Skeletal muscle satellite cell (primary cell): Measurements from ENCODE around the gene PDIA5.

Experiments used
- H3K27me3 ChIP-seq: 2 replicates; pipeline ENCODE4 v1.7.0; 2013; ENCODE audit warnings: low read length; ENCODE audit not compliant: control insufficient read depth, insufficient read depth
- H3K36me3 ChIP-seq: 2 replicates; pipeline ENCODE4 v1.7.0; 2013; ENCODE audit warnings: mild to moderate bottlenecking, control low read depth, low read length; ENCODE audit not compliant: insufficient read depth
- H3K4me1 ChIP-seq: 2 replicates; pipeline ENCODE4 v1.7.0; 2013; ENCODE audit warnings: low read length; ENCODE audit not compliant: control insufficient read depth, insufficient read depth
- H3K4me2 ChIP-seq: 2 replicates; pipeline ENCODE4 v1.7.0; 2013; ENCODE audit warnings: mild to moderate bottlenecking, low read length
- H3K4me3 ChIP-seq: 2 replicates; pipeline ENCODE4 v1.7.0; 2013; ENCODE audit warnings: low read length
- H3K9ac ChIP-seq: 2 replicates; pipeline ENCODE4 v1.7.0; 2013; ENCODE audit warnings: mild to moderate bottlenecking, low read depth, low read length, moderate library complexity
- H3K9me3 ChIP-seq: replicated peaks from 2 replicates; pipeline ENCODE4 v1.7.0; 2013; ENCODE audit warnings: mild to moderate bottlenecking, control low read depth, low read length

PDIA5 gene

GRCh38 chr3:123155471-123156011, 88.7 kb downstream of the PDIA5 start:
- Histone ChIP-seq H3K36me3 (peaks cover 42% of the 10 kb centered on the region), H3K4me3 (no peak overlapping the region)

DNA sequence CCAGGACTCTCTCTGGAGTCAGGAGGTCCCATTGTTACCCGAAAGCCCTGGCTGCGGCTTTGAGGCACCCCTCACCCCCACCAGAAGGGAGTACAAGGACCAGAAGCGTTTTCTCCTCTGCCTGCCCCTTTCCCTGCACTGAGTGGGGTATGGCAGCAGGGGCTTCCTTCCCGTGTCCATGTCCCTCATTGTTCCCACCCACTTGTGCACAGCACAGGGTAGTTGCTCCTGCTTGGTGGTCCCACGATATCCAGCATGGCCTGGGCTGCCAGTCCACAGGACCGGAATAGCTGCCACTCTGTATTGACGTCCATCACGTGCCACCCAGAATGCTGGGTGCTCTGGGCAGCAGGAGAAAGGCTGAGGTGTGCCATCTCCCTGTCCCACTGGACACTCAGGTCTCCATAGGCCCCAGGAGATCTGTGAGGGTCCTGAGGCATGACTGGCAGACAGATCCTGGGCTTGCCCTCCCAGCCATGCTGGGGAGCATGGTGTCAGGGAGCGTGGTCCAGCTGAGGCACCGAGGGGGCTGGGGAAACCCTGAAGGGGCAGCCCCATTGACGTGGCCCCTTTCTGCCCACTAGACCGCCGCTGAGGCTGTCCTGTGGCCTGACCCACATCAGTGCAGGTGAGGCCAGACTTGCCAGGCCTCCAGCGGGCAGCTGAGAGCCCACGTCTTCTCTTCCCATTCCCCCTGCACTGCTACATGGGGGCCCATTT, 89.6 kb downstream of the PDIA5 start:
- H3K4me3 ChIP-seq: no peak overlapping the region
- H3K4me2 ChIP-seq: no peak overlapping the region
- no peak overlapping the region for H3K9ac ChIP-seq

More at GRCh38 chr3:123155471-123156011, 88.7 kb downstream of the PDIA5 start:
- Histone ChIP-seq H3K4me1 (no peaks in the 10 kb centered on the region), H3K4me2 (no peak overlapping the region), H3K9ac (no peak overlapping the region), H3K27me3 (no peaks in the 10 kb centered on the region), H3K9me3 (no peaks in the 10 kb centered on the region)

GRCh38 chr3:123157209-123157597, 90.4 kb downstream of the PDIA5 start:
- Histone ChIP-seq H3K4me2 (no peak overlapping the region), H3K36me3 (peaks cover 49% of the 10 kb centered on the region), H3K9me3 (no peaks in the 10 kb centered on the region), H3K4me3 (no peak overlapping the region), H3K9ac (no peak overlapping the region), H3K4me1 (no peaks in the 10 kb centered on the region), H3K27me3 (no peaks in the 10 kb centered on the region)

More for the DNA sequence above, 89.6 kb downstream of the PDIA5 start:
- no peaks in the 10 kb centered on the region for H3K4me1 ChIP-seq
- H3K27me3 ChIP-seq: no peaks in the 10 kb centered on the region
- H3K36me3 ChIP-seq: peaks cover 42% of the 10 kb centered on the region
- no peaks in the 10 kb centered on the region for H3K9me3 ChIP-seq

- Histone ChIP-seq H3K9me3 (no peaks in the 10 kb centered on the region), H3K4me1 (no peaks in the 10 kb centered on the region), H3K36me3 (peaks cover 52% of the 10 kb centered on the region), H3K27me3 (no peaks in the 10 kb centered on the region), H3K9ac (no peak overlapping the region), H3K4me2 (no peak overlapping the region), H3K4me3 (no peak overlapping the region)
These were observed 90.9 kb downstream of the PDIA5 start for GRCh38 chr3:123157598-123158287.

- no peak overlapping the region for H3K4me3 ChIP-seq
- no peaks in the 10 kb centered on the region for H3K27me3 ChIP-seq
- H3K36me3 ChIP-seq: peaks cover 53% of the 10 kb centered on the region
- H3K9ac ChIP-seq: no peak overlapping the region
- H3K4me1 ChIP-seq: no peaks in the 10 kb centered on the region
- no peaks in the 10 kb centered on the region for H3K9me3 ChIP-seq
- no peak overlapping the region for H3K4me2 ChIP-seq
These were observed 91.5 kb downstream of the PDIA5 start for GRCh38 chr3:123158330-123158729.

GRCh38 chr3:123158899-123159390, 92.1 kb downstream of the PDIA5 start:
- H3K4me3 ChIP-seq: no peak overlapping the region
- no peak overlapping the region for H3K9ac ChIP-seq
- H3K4me1 ChIP-seq: no peaks in the 10 kb centered on the region
- H3K4me2 ChIP-seq: no peak overlapping the region
- no peaks in the 10 kb centered on the region for H3K9me3 ChIP-seq
- no peaks in the 10 kb centered on the region for H3K27me3 ChIP-seq
- peaks cover 56% of the 10 kb centered on the region for H3K36me3 ChIP-seq

- no peak overlapping the region for H3K9ac ChIP-seq
- no peak overlapping the region for H3K4me2 ChIP-seq
- H3K4me1 ChIP-seq: no peaks in the 10 kb centered on the region
- peaks cover 60% of the 10 kb centered on the region for H3K36me3 ChIP-seq
- H3K9me3 ChIP-seq: no peaks in the 10 kb centered on the region
- H3K4me3 ChIP-seq: no peak overlapping the region
- H3K27me3 ChIP-seq: no peaks in the 10 kb centered on the region
These were observed 93.3 kb downstream of the PDIA5 start for GRCh38 chr3:123159926-123160635.

DNA sequence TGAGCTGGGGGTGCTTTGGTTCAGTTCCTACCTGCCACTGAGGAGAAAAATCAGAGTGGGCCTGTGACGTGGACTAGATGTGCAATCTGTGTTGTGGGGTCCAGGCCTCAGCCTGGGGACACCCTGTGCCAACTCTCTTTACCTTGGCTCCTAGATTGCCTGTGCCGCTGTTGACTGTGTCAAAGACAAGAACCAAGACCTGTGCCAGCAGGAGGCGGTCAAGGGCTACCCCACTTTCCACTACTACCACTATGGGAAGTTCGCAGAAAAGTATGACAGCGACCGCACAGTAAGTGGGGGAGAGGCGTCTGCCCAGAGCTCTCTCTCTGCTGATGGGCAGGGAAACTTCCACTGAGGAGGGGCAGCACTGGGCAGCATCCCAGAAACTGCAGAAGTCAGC, 94.3 kb downstream of the PDIA5 start:
- H3K4me2 ChIP-seq: no peak overlapping the region
- peaks cover 56% of the 10 kb centered on the region for H3K36me3 ChIP-seq

DNA sequence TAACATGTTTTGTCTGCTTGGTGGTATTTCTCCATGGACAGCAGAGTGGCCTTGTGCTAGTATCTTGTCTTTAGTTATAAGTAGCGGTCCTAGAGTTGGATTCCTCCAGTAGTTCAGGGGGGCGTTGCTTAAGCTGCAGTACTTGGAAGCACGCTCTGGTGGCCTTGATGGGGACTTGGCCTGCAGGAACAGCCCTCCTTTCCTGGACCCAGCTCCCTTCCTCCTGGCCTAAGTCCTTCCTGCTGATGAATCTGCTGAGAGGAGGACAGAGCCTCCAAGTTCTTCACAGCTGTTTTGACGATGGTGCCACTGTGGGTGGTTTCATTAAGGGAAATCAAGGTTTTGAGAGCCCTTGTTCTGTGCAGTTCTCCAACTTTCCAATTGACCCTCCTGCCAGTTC, 96.3 kb downstream of the PDIA5 start:
- H3K9ac ChIP-seq: no peak overlapping the region
- H3K27me3 ChIP-seq: no peaks in the 10 kb centered on the region
- H3K4me3 ChIP-seq: no peak overlapping the region
- no peak overlapping the region for H3K4me2 ChIP-seq
- H3K36me3 ChIP-seq: peaks cover 60% of the 10 kb centered on the region
- H3K9me3 ChIP-seq: no peaks in the 10 kb centered on the region
- H3K4me1 ChIP-seq: no peaks in the 10 kb centered on the region

More for the DNA sequence above, 94.3 kb downstream of the PDIA5 start:
- no peaks in the 10 kb centered on the region for H3K27me3 ChIP-seq
- H3K9ac ChIP-seq: no peak overlapping the region
- no peaks in the 10 kb centered on the region for H3K9me3 ChIP-seq
- no peak overlapping the region for H3K4me3 ChIP-seq
- no peaks in the 10 kb centered on the region for H3K4me1 ChIP-seq

- no peak overlapping the region for H3K4me2 ChIP-seq
- no peaks in the 10 kb centered on the region for H3K4me1 ChIP-seq
- peaks cover 55% of the 10 kb centered on the region for H3K36me3 ChIP-seq
- no peaks in the 10 kb centered on the region for H3K9me3 ChIP-seq
- no peak overlapping the region for H3K9ac ChIP-seq
- H3K4me3 ChIP-seq: no peak overlapping the region
- no peaks in the 10 kb centered on the region for H3K27me3 ChIP-seq
These were observed 98.3 kb downstream of the PDIA5 start for GRCh38 chr3:123165163-123165562.

- no peak overlapping the region for H3K9ac ChIP-seq
- H3K27me3 ChIP-seq: no peaks in the 10 kb centered on the region
- H3K4me2 ChIP-seq: no peak overlapping the region
- H3K36me3 ChIP-seq: peaks cover 38% of the 10 kb centered on the region
- H3K9me3 ChIP-seq: no peaks in the 10 kb centered on the region
- no peak overlapping the region for H3K4me3 ChIP-seq
- H3K4me1 ChIP-seq: no peaks in the 10 kb centered on the region
These were observed 100.9 kb downstream of the PDIA5 start for GRCh38 chr3:123167686-123168085.
